Thymus (tissue), 11 donors: Measurements from ENCODE around the gene ARHGAP23. TPM values are rescaled to one million over a fixed set of nuclear protein-coding genes. Genes with fewer than 3 reads are reported as not detected.

ENCODE experiments used
- DNase-seq, 9 donors: peaks; one replicate each; pipeline ENCODE4 v3.0.0-alpha.2; 2013; ENCODE audit warnings: low spot score in 9 of 9, low read depth in 6 of 9, missing footprints in 1 of 9
- H3K27ac ChIP-seq, 2 donors: one replicate each; pipeline ENCODE4 v1.5.1; 2013; ENCODE audit warnings: control low read depth in 1 of 2, low read depth in 1 of 2, low read length in 1 of 2, mild to moderate bottlenecking in 1 of 2, moderate library complexity in 1 of 2
- H3K27me3 ChIP-seq, 2 donors: one replicate each; pipeline ENCODE4 v1.5.1; 2013; ENCODE audit warnings: low read length in 1 of 2; ENCODE audit not compliant: control insufficient read depth in 2 of 2, insufficient read depth in 1 of 2
- H3K36me3 ChIP-seq, 2 donors: one replicate each; pipeline ENCODE4 v1.5.1; 2013; ENCODE audit warnings: low read length in 1 of 2, mild to moderate bottlenecking in 1 of 2, moderate library complexity in 1 of 2; ENCODE audit not compliant: control insufficient read depth in 2 of 2, insufficient read depth in 2 of 2
- H3K4me1 ChIP-seq, 2 donors: one replicate each; pipeline ENCODE4 v1.5.1; 2013; ENCODE audit warnings: low read length in 2 of 2; ENCODE audit not compliant: control insufficient read depth in 2 of 2, insufficient read depth in 2 of 2
- H3K4me3 ChIP-seq, 2 donors: one replicate each; pipeline ENCODE4 v1.5.1; 2013; ENCODE audit warnings: low read length in 2 of 2, control low read depth in 1 of 2, mild to moderate bottlenecking in 1 of 2
- H3K9me3 ChIP-seq, 2 donors: one replicate each; pipeline ENCODE4 v1.5.1; 2013; ENCODE audit warnings: low read length in 1 of 2, mild to moderate bottlenecking in 1 of 2; ENCODE audit not compliant: control insufficient read depth in 2 of 2, insufficient read depth in 1 of 2
- WGBS: extraction: QIAGEN DNeasy Blood & Tissue Kit; methylation state at CpG from one replicate; pipeline ENCODE4 v1.1.7; 2013; 5-methylcytosine and 5-hydroxymethylcytosine counted together
- polyA plus RNA-seq: library from polyadenylated mRNA; stranded (reverse); fragments of 200-250 nt; gene quantifications from one replicate; pipeline ENCODE4 v1.2.3, GENCODE V29; 2013
- total RNA-seq: library from RNA; stranded (reverse); fragments of 120-200 nt; gene quantifications from one replicate; pipeline ENCODE4 v1.2.4, GENCODE V29; 2013
- donor health status: healthy.

Gene ARHGAP23
- total and polyA plus RNA-seq, 2 donors = 5.5 to 6.4 TPM

DNA sequence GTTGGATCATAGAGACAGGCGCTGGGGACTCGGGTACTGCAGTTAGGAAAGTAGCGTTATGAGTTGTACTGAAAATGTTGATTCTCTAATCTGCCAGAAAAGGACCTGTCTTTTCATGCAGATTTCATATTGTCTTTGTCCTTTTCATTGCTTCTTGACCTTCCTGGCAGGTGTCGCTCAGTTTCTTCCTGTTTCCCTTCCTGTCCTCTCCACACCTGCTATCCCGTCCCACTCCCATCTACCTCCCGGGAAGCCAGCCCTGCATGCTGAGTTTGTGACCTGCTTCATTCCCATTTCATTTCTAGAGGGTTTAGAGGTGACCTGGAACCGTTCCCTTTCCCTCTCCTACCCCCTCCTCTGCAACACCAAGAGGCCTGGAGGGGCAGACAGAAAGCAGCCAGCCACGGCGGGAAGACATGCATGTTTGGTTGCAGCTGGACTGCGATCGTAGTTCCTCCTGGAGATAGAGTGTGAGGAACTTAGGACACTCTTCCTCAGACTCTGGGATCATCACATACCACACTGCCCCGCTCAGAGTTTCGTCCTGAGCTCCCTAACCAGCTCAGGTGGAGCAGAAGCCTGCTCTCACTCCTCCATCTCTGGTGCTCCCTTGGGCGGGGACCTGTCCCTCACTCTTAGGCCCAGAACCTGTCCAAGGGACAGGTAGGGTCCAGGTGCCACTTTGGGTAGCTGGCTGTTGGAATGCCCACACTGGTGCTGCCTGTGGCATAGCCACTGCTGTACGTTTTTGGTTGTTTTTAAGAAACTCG is 23.9 kb upstream of the ARHGAP23 start:
- Histone ChIP-seq H3K4me1 (no peaks in the 10 kb centered on the region), H3K27ac (no peak overlapping the region), H3K4me3 (no peak overlapping the region), H3K9me3 (no peaks in the 10 kb centered on the region), H3K36me3 (peaks cover 29 to 34% of the 10 kb centered on the region in 2 donors), H3K27me3 (no peaks in the 10 kb centered on the region)
- WGBS = 95% methylated on average over 16 of the region's 16 CpGs
- no peak for DNase-seq

DNA sequence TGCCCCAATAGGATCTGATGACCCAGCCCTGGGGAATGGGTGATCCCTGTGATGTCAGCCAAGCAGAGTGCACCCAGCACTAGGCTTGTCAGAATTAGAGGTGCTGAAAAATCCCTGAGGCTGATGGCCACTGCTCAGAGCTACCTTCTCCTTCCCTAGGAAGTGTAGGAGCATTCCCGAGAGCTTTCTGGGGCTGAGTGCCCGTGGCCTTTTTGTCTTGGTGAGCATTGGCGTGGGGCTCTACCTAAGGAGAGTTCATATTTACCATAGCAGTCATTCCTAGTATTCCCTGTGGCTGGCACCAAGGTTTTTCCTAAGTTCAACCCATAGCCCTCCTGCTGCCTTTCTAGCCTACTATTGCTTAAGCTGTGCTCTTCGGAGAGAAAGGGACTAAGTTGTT is 22.6 kb upstream of the ARHGAP23 start:
- Histone ChIP-seq H3K4me3 (no peak overlapping the region), H3K27me3 (no peaks in the 10 kb centered on the region), H3K27ac (no peak overlapping the region), H3K4me1 (no peaks in the 10 kb centered on the region), H3K36me3 (peaks cover 21 to 22% of the 10 kb centered on the region in 2 donors), H3K9me3 (no peaks in the 10 kb centered on the region)
- DNase-seq = no peak
- 98% methylated on average over 4 of the region's 4 CpGs for WGBS

DNA sequence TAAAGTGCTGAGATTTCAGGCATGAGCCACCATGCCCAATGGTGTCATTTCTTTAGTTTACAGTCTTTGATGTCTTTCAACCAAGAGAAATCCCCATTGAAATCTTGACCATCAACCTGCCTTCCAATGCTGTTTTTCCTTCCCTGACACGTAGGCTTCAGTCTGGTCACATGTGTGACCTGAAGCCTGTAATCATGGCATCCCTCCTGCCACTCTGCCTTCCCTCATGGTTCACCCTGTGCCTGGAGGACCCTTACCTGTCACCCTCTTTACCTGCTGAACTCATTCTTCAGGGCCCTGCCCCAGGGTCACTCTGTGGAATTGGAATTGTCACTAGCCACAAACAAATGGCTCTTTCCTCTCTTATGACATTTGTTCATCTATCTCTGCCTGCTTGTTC is 18.1 kb upstream of the ARHGAP23 start:
- H3K4me1 ChIP-seq = peaks cover 7 to 8% of the 10 kb centered on the region in 2 donors
- H3K36me3 ChIP-seq = no peaks in the 10 kb centered on the region
- DNase-seq = no peak
- H3K9me3 ChIP-seq = peaks cover 0 to 5% of the 10 kb centered on the region in 2 donors
- H3K27ac ChIP-seq = no peak overlapping the region
- no peaks in the 10 kb centered on the region for H3K27me3 ChIP-seq
- H3K4me3 ChIP-seq = no peak overlapping the region
- 90% methylated on average over 1 of the region's 1 CpG for WGBS

DNA sequence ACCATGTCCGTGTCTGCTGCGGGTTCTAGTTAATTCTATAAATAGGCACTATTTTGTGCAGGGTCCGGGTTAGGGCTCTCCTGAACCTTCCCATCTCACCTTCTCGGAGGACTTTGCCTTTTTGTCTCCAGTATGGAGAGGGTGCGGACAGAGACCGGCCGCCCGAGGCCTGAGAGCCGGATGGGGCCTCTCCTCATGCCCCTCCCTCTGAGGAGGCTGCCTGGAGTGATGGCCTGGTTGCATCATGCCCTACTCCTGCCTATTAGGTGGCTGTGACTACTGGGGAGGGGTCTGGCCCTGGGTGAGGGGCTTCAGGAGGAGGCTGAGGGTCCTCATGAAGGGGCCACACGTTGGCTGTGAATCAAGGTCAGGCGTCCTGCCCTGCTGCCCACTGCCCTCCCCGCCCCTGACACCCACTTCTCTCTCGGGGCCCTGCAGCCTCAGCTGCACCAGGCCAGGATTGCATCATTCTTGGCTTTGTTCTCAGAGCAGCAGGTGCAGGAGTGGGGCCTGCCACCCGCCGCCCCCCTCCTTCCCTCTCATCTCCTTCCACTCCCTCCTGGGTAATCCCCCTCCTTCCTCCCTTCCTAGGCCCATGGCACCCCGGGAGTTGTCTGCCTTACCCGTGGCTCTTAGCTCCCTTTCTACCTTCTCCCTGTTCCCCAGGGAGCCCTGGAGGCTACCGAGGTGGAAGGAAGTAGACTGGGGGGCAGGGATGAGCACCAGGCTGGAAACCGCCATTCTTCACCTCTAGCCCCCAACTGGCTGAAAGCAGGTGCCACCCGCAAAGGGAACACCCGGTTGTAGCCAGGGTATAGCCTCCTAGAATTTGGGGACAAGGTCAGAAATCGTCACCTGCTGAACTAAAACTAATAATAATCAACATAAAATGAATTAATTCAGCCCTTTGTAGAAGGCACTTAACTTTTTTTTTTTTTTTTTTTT is 12.7 kb upstream of the ARHGAP23 start:
- DNase-seq = peak; percentile 61 to 92 (median 75)
- H3K27me3 ChIP-seq = peaks cover 0 to 27% of the 10 kb centered on the region in 2 donors
- H3K9me3 ChIP-seq = peaks cover 0 to 6% of the 10 kb centered on the region in 2 donors
- H3K36me3 ChIP-seq = no peaks in the 10 kb centered on the region
- 22% methylated on average over 22 of the region's 22 CpGs for WGBS
- peaks cover 39 to 54% of the 10 kb centered on the region in 2 donors for H3K4me1 ChIP-seq
- H3K27ac ChIP-seq = peak overlapping the region; percentile 74 to 95
- H3K4me3 ChIP-seq = peak overlapping the region in 1 of 2 donors; percentile 5

DNA sequence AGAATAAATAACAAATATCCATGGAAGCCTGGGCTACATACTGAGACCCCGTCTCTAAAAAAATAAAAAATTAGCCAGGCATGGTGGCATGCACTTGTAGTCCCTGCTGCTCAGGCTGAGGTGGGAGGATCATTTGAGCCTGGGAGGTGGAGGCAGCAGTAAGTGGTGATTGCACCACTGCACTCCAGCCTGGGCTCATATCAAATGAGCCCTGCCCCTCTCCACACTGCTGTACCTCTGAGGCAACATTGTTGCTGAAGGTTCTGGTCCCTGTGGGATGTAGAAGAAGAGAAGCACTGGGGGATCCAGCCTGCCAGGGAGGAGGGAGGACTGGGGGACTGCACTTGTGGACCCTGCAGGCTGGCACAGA is 11.4 kb upstream of the ARHGAP23 start:
- DNase-seq = no peak
- Histone ChIP-seq H3K27me3 (peaks cover 0 to 39% of the 10 kb centered on the region in 2 donors), H3K4me3 (no peak overlapping the region), H3K27ac (no peak overlapping the region), H3K36me3 (no peaks in the 10 kb centered on the region), H3K9me3 (peaks cover 0 to 6% of the 10 kb centered on the region in 2 donors), H3K4me1 (peaks cover 42 to 66% of the 10 kb centered on the region in 2 donors)
- 91% methylated on average over 1 of the region's 1 CpG for WGBS

DNA sequence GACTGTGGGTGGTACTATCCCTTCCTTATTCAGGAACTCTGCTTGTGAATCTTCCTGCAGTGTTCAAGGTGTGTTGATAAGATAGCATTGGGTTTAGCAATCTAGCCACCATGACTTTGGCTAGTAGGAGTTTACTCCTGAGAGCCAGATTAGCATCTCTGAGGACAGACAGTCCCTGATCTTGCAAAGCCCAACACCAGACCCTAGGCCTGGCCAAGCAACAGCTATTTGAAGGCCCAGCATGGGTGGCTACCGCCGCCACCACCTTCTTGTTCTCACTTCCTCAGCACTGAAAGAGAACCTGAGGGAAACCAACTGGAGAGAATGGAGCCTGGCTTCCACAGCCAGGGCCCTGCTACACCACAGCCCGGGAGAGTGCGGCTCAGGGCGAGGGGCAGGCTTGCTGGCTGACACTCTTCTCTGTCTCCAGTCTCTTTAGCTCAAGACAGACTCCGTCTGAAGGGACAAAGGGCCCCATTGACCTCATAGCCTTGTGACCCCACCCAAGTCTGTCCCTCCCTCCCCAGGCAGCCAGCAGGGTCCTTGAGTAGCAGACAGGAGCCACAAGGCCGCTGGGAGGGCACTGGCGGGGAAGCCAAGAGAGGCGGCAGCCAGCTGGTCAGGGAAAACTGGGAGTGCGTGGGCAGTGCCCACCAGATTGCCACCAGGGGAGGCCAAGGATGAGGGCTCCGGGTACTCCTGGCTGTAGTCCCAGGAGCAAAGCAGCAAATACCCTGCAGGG is 10.9 kb upstream of the ARHGAP23 start:
- H3K27me3 ChIP-seq = peaks cover 0 to 43% of the 10 kb centered on the region in 2 donors
- WGBS = 93% methylated on average over 11 of the region's 11 CpGs
- H3K36me3 ChIP-seq = no peaks in the 10 kb centered on the region
- peaks cover 42 to 69% of the 10 kb centered on the region in 2 donors for H3K4me1 ChIP-seq
- no peak overlapping the region for H3K27ac ChIP-seq
- no peak overlapping the region for H3K4me3 ChIP-seq
- H3K9me3 ChIP-seq = peaks cover 0 to 6% of the 10 kb centered on the region in 2 donors
- DNase-seq = no peak

DNA sequence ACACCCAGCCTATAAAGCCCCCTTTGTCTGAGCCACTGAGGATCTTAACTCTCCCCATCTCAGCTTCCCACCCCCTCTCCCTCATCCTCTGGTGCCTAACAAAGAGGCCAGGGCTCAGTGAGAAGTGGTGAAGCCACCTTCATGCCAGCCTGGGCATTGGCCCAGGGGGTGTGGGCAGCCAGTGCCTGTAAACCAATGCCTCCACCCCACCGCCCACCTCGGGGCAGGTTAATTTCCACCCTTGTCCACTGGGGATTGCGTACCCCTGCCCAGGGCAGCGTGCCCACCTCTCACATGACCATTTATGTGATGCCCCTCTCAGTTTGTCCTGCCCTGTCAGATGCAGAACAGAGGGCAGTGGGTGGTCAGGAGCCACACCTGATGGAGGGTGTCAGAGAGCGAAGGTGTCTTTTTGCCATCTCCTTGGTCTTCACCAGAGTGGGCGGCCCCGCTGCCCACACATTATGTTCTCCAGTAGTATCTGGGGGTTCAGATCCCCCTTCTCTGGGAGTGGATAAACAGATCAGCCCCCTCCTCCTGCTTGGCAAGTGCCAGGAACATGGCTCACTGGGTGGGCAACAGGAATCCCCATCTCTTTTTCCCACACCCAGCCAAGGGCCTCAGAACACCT is 10.1 kb upstream of the ARHGAP23 start:
- no peak overlapping the region for H3K27ac ChIP-seq
- H3K36me3 ChIP-seq = no peaks in the 10 kb centered on the region
- 97% methylated on average over 7 of the region's 7 CpGs for WGBS
- H3K9me3 ChIP-seq = peaks cover 0 to 6% of the 10 kb centered on the region in 2 donors
- H3K4me3 ChIP-seq = no peak overlapping the region
- peaks cover 42 to 71% of the 10 kb centered on the region in 2 donors for H3K4me1 ChIP-seq
- no peak for DNase-seq
- H3K27me3 ChIP-seq = peaks cover 0 to 46% of the 10 kb centered on the region in 2 donors

DNA sequence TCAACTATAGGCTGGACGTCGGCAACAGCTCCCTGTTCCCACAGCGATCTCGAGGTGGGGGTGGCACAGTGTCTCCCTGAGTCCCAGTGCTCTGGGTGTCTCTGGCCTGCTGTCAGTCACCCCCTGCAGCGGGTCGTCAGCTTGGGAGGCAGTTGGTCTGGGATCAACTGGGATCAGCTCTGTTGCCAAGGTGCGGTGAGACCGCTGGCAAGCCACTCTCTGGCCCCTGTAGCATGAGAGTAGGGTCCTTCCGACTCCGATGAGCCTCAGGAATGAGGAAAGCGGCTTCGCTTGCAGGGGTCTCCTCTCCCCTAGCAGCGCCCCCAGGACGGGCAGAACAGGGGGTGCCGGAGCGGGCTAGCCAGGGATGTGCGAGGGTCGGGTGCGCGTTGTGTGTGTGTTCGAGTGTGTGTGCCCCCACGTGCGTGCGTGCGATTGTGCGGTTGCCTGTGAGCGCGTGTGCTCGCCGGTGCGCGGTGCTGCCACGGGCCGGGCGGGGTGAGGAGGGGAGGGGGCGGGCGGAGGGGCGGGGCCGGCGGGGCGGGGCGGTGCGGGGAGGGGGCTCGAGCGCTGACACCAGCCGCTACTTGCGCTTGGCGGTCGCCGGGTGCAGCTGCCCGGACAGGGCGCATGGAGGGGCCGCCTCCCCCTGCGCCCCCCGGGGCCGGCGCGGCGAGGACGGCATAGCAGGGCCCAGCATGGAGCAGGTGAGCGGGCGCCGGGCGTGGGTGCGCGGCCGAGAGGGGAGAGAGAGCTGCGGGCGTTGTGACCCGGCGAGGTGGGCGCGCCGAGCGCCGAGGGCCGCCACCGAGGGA is 9.4 kb upstream of the ARHGAP23 start:
- peak in 1 of 9 donors; percentile 43 for DNase-seq
- Histone ChIP-seq H3K27ac (no peak overlapping the region), H3K36me3 (no peaks in the 10 kb centered on the region), H3K4me1 (peaks cover 45 to 74% of the 10 kb centered on the region in 2 donors), H3K9me3 (peaks cover 0 to 6% of the 10 kb centered on the region in 2 donors), H3K4me3 (peak overlapping the region in 1 of 2 donors; percentile 54), H3K27me3 (peaks cover 0 to 46% of the 10 kb centered on the region in 2 donors)
- WGBS = 6% methylated on average over 78 of the region's 78 CpGs
